SU-DHL-6 (cell line): ENCODE measurements around the gene RARG.

Experiments used
- CTCF ChIP-seq: fragments of 200-600 bp; sonication (generic); IDR thresholded peaks from one replicate; pipeline ENCODE4 v1.5.1; 2017; ENCODE audit warnings: antibody characterized with exemption, mild to moderate bottlenecking, low read length, moderate library complexity; ENCODE audit not compliant: insufficient read depth, poor library complexity, severe bottlenecking
- EZH2phosphoT487 ChIP-seq: fragments of 200-600 bp; sonication (generic), shearing (Covaris generic); conservative IDR thresholded peaks from 2 replicates; pipeline ENCODE4 v1.6.1; 2018; ENCODE audit warnings: mild to moderate bottlenecking, antibody characterized with exemption, low read length, moderate library complexity, mixed read lengths

- no peak for TF ChIP-seq CTCF
- no peak for TF ChIP-seq EZH2phosphoT487
Observed at GRCh38 chr12:53186745-53187144, 45.3 kb downstream of the RARG start.
